Lung (tissue), 12 donors: ENCODE results near the gene PRR12. TPM values are rescaled to one million over a fixed set of nuclear protein-coding genes. Genes with fewer than 3 reads are reported as not detected.

Experiments
- ATAC-seq: fragments of 200-7000 bp; cut with Tn5 transposase; one replicate; pipeline ENCODE4 v1.9.1; 2020; ENCODE audit warnings: moderate number of reproducible peaks; ENCODE audit not compliant: insufficient read depth, low FRiP score
- DNase-seq, 3 donors: peaks; one replicate each; pipeline ENCODE4 v3.0.0-alpha.2; 2013 to 2017
- H3K27ac ChIP-seq, 2 donors: one replicate each; pipeline ENCODE4 v1.5.1; 2013; ENCODE audit warnings: mild to moderate bottlenecking in 2 of 2, moderate library complexity in 2 of 2, control low read depth in 1 of 2, inconsistent platforms in 1 of 2, low read depth in 1 of 2, low read length in 1 of 2
- H3K27me3 ChIP-seq, 3 donors: one replicate each; pipeline ENCODE4 v1.5.1; 2013; ENCODE audit warnings: low read length in 2 of 3; ENCODE audit not compliant: control insufficient read depth in 3 of 3, insufficient read depth in 3 of 3
- H3K36me3 ChIP-seq, 4 donors: one replicate each; pipeline ENCODE4 v1.5.1; 2013; ENCODE audit warnings: low read length in 4 of 4, mild to moderate bottlenecking in 1 of 4, moderate library complexity in 1 of 4; ENCODE audit not compliant: control insufficient read depth in 4 of 4, insufficient read depth in 4 of 4
- H3K4me1 ChIP-seq, 5 donors: one replicate each; pipeline ENCODE4 v1.5.1; 2013; ENCODE audit warnings: low read length in 5 of 5, mild to moderate bottlenecking in 2 of 5, moderate library complexity in 1 of 5; ENCODE audit not compliant: control insufficient read depth in 5 of 5, insufficient read depth in 5 of 5
- H3K4me3 ChIP-seq: one replicate; pipeline ENCODE4 v1.5.1; 2013; ENCODE audit warnings: mild to moderate bottlenecking, control low read depth, moderate library complexity
- H3K9ac ChIP-seq, 2 donors: one replicate each; pipeline ENCODE4 v1.5.1; 2013; ENCODE audit warnings: low read length in 2 of 2, control low read depth in 1 of 2; ENCODE audit not compliant: insufficient read depth in 1 of 2
- H3K9me3 ChIP-seq, 4 donors: one replicate each; pipeline ENCODE4 v1.5.1; 2013; ENCODE audit warnings: low read length in 3 of 4, mild to moderate bottlenecking in 1 of 4, moderate library complexity in 1 of 4; ENCODE audit not compliant: control insufficient read depth in 4 of 4, insufficient read depth in 3 of 4
- CTCF ChIP-seq: IDR thresholded peaks from 2 replicates; pipeline ENCODE4 v1.5.1; 2012; ENCODE audit warnings: mild to moderate bottlenecking; ENCODE audit errors: control extremely low read depth, extremely low read depth
- WGBS, 2 donors: extraction: QIAGEN DNeasy Blood & Tissue Kit; methylation state at CpG; one replicate each; pipeline ENCODE4 v1.1.7; 2013; 5-methylcytosine and 5-hydroxymethylcytosine counted together
- polyA plus RNA-seq, 2 donors: library from polyadenylated mRNA; stranded (reverse); fragments of 200-250 nt; gene quantifications; one replicate each; pipeline ENCODE4 v1.2.1, GENCODE V29; 2013
- total RNA-seq, 2 donors: library from RNA; depleted of rRNA in 1 of 2; stranded (reverse); fragments of >200 nt in 1 of 2; gene quantifications; one replicate each; pipeline ENCODE4 v1.2.1, GENCODE V29; 2014 to 2021
- donor health status: control.
- donor health status: control.
- donor health status: Bipolar disorder and iron deficiency.
- donor health status: healthy.
- donor health status: DM: yes; HTN: yes; CAD: no.

The PRR12 gene
- total and polyA plus RNA-seq, 4 donors = 7.6 to 32.4 (median 16.8) TPM

- WGBS, 2 donors = 60 to 64% methylated on average over 5 of the region's 5 CpGs
- no peaks in the 10 kb centered on the region for H3K9me3 ChIP-seq
- H3K27ac ChIP-seq = peak overlapping the region in 1 of 2 donors; percentile 67
- no peak overlapping the region for H3K9ac ChIP-seq
- peaks cover 0 to 18% (median 3%) of the 10 kb centered on the region in 5 donors for H3K4me1 ChIP-seq
- H3K4me3 ChIP-seq = no peak overlapping the region
- TF ChIP-seq CTCF = no peak
- H3K36me3 ChIP-seq = peaks cover 0 to 9% (median 7%) of the 10 kb centered on the region in 4 donors
- ATAC-seq (no peak), DNase-seq (peak in 2 of 3 donors; percentile 15 to 22)
- no peaks in the 10 kb centered on the region for H3K27me3 ChIP-seq
Measured at GRCh38 chr19:49589502-49589905, 1.5 kb upstream of the PRR12 start.

GRCh38 chr19:49590071-49590970 lies 661 bp upstream of the PRR12 start:
- peak; percentile 97 to 98 (median 98) for DNase-seq
- H3K9me3 ChIP-seq = no peaks in the 10 kb centered on the region
- ATAC-seq = peak; percentile 91
- H3K27me3 ChIP-seq = no peaks in the 10 kb centered on the region
- peak overlapping the region; percentile 54 for H3K4me3 ChIP-seq
- peak overlapping the region; percentile 90 to 99 for H3K27ac ChIP-seq
- H3K36me3 ChIP-seq = peaks cover 0 to 12% (median 9%) of the 10 kb centered on the region in 4 donors
- peaks cover 0 to 18% (median 3%) of the 10 kb centered on the region in 5 donors for H3K4me1 ChIP-seq
- TF ChIP-seq CTCF = no peak
- peak overlapping the region; percentile 11 to 42 for H3K9ac ChIP-seq
- WGBS, 2 donors = 0% methylated on average over 57 to 58 of the region's 58 CpGs

- Histone ChIP-seq H3K4me3 (peak overlapping the region; percentile 66), H3K9me3 (no peaks in the 10 kb centered on the region), H3K4me1 (peaks cover 0 to 18% (median 3%) of the 10 kb centered on the region in 5 donors), H3K27me3 (no peaks in the 10 kb centered on the region), H3K36me3 (peaks cover 0 to 27% (median 12%) of the 10 kb centered on the region in 4 donors), H3K9ac (peak overlapping the region in 1 of 2 donors; percentile 7), H3K27ac (peak overlapping the region; percentile 72 to 86)
- DNase-seq (peak; percentile 54 to 57 (median 56)), ATAC-seq (no peak)
- 0 to 1% methylated on average over 49 to 51 of the region's 51 CpGs for WGBS, 2 donors
- TF ChIP-seq CTCF = no peak
Measured at GRCh38 chr19:49591731-49592485, 926 bp downstream of the PRR12 start.
